Lung (tissue), 12 donors: ENCODE measurements around the gene PDIA2. TPM values are rescaled to one million over a fixed set of nuclear protein-coding genes. Genes with fewer than 3 reads are reported as not detected.

ENCODE experiments used
- ATAC-seq: fragments of 200-7000 bp; cut with Tn5 transposase; one replicate; pipeline ENCODE4 v1.9.1; 2020; ENCODE audit warnings: moderate number of reproducible peaks; ENCODE audit not compliant: insufficient read depth, low FRiP score
- DNase-seq, 3 donors: peaks; one replicate each; pipeline ENCODE4 v3.0.0-alpha.2; 2013 to 2017
- H3K27ac ChIP-seq, 2 donors: one replicate each; pipeline ENCODE4 v1.5.1; 2013; ENCODE audit warnings: mild to moderate bottlenecking in 2 of 2, moderate library complexity in 2 of 2, control low read depth in 1 of 2, inconsistent platforms in 1 of 2, low read depth in 1 of 2, low read length in 1 of 2
- H3K27me3 ChIP-seq, 3 donors: one replicate each; pipeline ENCODE4 v1.5.1; 2013; ENCODE audit warnings: low read length in 2 of 3; ENCODE audit not compliant: control insufficient read depth in 3 of 3, insufficient read depth in 3 of 3
- H3K36me3 ChIP-seq, 4 donors: one replicate each; pipeline ENCODE4 v1.5.1; 2013; ENCODE audit warnings: low read length in 4 of 4, mild to moderate bottlenecking in 1 of 4, moderate library complexity in 1 of 4; ENCODE audit not compliant: control insufficient read depth in 4 of 4, insufficient read depth in 4 of 4
- H3K4me1 ChIP-seq, 5 donors: one replicate each; pipeline ENCODE4 v1.5.1; 2013; ENCODE audit warnings: low read length in 5 of 5, mild to moderate bottlenecking in 2 of 5, moderate library complexity in 1 of 5; ENCODE audit not compliant: control insufficient read depth in 5 of 5, insufficient read depth in 5 of 5
- H3K4me3 ChIP-seq: one replicate; pipeline ENCODE4 v1.5.1; 2013; ENCODE audit warnings: mild to moderate bottlenecking, control low read depth, moderate library complexity
- H3K9ac ChIP-seq, 2 donors: one replicate each; pipeline ENCODE4 v1.5.1; 2013; ENCODE audit warnings: low read length in 2 of 2, control low read depth in 1 of 2; ENCODE audit not compliant: insufficient read depth in 1 of 2
- H3K9me3 ChIP-seq, 4 donors: one replicate each; pipeline ENCODE4 v1.5.1; 2013; ENCODE audit warnings: low read length in 3 of 4, mild to moderate bottlenecking in 1 of 4, moderate library complexity in 1 of 4; ENCODE audit not compliant: control insufficient read depth in 4 of 4, insufficient read depth in 3 of 4
- WGBS, 2 donors: extraction: QIAGEN DNeasy Blood & Tissue Kit; methylation state at CpG; one replicate each; pipeline ENCODE4 v1.1.7; 2013; 5-methylcytosine and 5-hydroxymethylcytosine counted together
- polyA plus RNA-seq, 2 donors: library from polyadenylated mRNA; stranded (reverse); fragments of 200-250 nt; gene quantifications; one replicate each; pipeline ENCODE4 v1.2.1, GENCODE V29; 2013
- total RNA-seq, 2 donors: library from RNA; depleted of rRNA in 1 of 2; stranded (reverse); fragments of >200 nt in 1 of 2; gene quantifications; one replicate each; pipeline ENCODE4 v1.2.1, GENCODE V29; 2014 to 2021
- TF ChIP-seq, protein P1 (sequence below): IDR thresholded peaks from 2 replicates; pipeline ENCODE4 v1.5.1; 2012; ENCODE audit warnings: mild to moderate bottlenecking; ENCODE audit errors: control extremely low read depth, extremely low read depth
- donor health status: control.
- donor health status: control.
- donor health status: Bipolar disorder and iron deficiency.
- donor health status: healthy.
- donor health status: DM: yes; HTN: yes; CAD: no.

Gene PDIA2
- total and polyA plus RNA-seq, 4 donors = 0.19 to 0.65 (median 0.24) TPM

DNA sequence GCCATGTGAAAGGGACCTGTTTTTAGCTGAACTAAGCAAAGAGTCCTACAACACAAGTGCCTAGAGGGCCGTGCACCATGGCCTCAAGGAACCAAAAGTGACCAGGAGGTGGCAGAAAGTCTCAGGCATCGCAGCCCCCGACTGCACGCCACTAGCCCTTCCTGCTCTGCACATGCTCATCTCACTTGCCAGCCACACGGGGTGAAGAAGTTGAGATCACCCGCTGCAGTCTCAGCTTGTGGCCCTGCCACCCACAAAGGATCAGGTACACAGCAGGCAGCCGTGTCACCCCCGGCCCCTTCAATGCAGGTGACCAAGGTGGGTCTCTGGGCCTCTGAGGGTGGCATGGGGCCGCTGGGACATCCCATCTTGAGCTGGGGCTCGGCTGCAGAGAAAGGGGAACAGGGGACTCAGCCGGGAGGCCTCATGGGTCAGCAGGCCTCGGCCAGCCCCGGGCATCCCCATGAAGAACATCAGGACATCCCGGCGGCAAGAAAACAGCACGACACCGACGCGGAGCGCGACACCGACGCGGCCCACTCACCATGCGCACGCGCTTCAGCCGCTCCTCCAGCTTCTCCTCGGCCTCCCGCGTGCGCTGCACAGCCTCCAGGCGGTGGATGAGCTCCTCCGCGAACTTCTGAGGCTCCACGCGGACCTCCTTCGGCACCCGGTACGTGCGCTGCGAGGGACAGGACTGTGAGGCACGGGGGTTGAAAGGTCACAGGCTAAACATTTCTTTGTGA is 21.0 kb downstream of the PDIA2 start:
- Histone ChIP-seq H3K36me3 (peaks cover 0 to 41% (median 5%) of the 10 kb centered on the region in 4 donors), H3K27ac (no peak overlapping the region), H3K4me3 (no peak overlapping the region), H3K4me1 (no peaks in the 10 kb centered on the region), H3K9me3 (no peaks in the 10 kb centered on the region), H3K9ac (no peak overlapping the region), H3K27me3 (no peaks in the 10 kb centered on the region)
- TF ChIP-seq, protein P1, sequence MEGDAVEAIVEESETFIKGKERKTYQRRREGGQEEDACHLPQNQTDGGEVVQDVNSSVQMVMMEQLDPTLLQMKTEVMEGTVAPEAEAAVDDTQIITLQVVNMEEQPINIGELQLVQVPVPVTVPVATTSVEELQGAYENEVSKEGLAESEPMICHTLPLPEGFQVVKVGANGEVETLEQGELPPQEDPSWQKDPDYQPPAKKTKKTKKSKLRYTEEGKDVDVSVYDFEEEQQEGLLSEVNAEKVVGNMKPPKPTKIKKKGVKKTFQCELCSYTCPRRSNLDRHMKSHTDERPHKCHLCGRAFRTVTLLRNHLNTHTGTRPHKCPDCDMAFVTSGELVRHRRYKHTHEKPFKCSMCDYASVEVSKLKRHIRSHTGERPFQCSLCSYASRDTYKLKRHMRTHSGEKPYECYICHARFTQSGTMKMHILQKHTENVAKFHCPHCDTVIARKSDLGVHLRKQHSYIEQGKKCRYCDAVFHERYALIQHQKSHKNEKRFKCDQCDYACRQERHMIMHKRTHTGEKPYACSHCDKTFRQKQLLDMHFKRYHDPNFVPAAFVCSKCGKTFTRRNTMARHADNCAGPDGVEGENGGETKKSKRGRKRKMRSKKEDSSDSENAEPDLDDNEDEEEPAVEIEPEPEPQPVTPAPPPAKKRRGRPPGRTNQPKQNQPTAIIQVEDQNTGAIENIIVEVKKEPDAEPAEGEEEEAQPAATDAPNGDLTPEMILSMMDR = no peak
- WGBS, 2 donors = 88 to 89% methylated on average over 43 of the region's 43 CpGs
- DNase-seq (peak in 2 of 3 donors; percentile 14 to 22), ATAC-seq (no peak)

DNA sequence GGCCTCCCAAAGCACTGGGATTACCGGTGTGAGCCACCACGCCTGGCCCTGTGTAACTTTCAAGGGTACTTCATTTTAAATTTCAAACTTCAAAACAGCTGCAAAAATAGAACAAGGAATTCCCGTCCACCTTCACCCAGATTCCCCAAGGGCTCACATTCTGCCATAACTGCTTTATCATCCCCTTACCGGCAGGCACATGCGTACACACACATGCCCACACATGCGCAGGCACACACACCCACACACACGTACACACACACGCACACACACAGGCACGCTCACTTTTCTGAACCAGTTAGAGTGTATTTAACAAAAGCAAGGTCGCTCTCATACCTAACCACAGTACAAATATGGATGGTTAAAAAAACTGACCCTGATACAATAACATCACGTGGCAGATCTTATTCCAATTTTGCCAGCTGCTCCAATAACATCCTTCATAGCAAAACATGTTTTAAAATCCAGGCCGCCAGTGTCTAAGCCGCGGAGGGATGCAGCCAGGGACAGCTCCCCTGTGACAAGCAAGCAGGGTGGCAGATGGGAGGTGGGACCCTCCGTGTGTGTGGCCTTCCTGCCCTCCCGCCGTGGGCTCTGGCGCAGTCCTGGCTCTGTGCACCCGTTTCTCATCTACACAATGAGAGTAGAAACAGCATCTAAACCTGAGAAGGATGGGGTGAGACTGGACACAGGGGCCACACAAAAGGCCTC is 23.1 kb downstream of the PDIA2 start:
- peaks cover 0 to 1% (median 0%) of the 10 kb centered on the region in 4 donors for H3K9me3 ChIP-seq
- no peak for DNase-seq
- H3K4me3 ChIP-seq = no peak overlapping the region
- H3K9ac ChIP-seq = no peak overlapping the region
- no peak for ATAC-seq
- no peaks in the 10 kb centered on the region for H3K4me1 ChIP-seq
- 90 to 93% methylated on average over 19 of the region's 19 CpGs for WGBS, 2 donors
- no peaks in the 10 kb centered on the region for H3K27me3 ChIP-seq
- TF ChIP-seq, protein P1 = no peak
- H3K36me3 ChIP-seq = peaks cover 0 to 44% (median 6%) of the 10 kb centered on the region in 4 donors
- no peak overlapping the region for H3K27ac ChIP-seq

DNA sequence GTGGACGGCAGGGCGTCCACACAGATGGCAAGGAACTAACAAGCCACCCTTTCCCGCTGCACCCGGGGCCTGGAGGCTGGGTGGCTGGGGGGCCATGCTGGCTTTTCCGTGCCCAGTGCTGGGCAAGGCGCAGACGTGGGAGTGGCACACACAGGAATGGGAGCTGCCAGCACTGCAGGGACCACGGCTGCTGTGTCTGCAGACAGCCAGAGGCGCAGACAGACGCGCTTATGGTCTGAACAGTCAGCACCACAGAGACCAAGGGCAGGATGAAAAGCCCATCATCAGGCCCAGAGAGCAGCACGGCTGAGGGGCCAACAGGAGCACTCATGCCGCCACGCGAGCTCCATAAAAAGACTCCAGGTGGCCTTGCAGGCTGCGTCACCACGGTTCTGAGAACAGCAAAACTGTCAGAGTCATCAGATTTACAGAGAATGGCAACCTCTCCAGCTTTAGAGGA is 24.0 kb downstream of the PDIA2 start:
- WGBS, 2 donors = 93 to 94% methylated on average over 17 of the region's 17 CpGs

More for the DNA sequence above, 24.0 kb downstream of the PDIA2 start:
- DNase-seq (no peak), ATAC-seq (no peak)
- TF ChIP-seq, protein P1 = no peak
- H3K27me3 ChIP-seq = no peaks in the 10 kb centered on the region
- H3K4me1 ChIP-seq = no peaks in the 10 kb centered on the region
- H3K36me3 ChIP-seq = peaks cover 0 to 44% (median 6%) of the 10 kb centered on the region in 4 donors
- no peak overlapping the region for H3K4me3 ChIP-seq
- no peak overlapping the region for H3K27ac ChIP-seq
- H3K9ac ChIP-seq = no peak overlapping the region
- H3K9me3 ChIP-seq = peaks cover 0 to 1% (median 0%) of the 10 kb centered on the region in 4 donors
